ENCODE measurements around the gene KLC4. TPM values are rescaled to one million over a fixed set of nuclear protein-coding genes. Genes with fewer than 3 reads are reported as not detected.

The KLC4 gene
- total RNA-seq, 1 donor, result 17.7 TPM

- H4K20me1 ChIP-seq (ENCODE audit: insufficient read depth, low read length), result peaks cover 34% of the 10 kb centered on the region
- H3K4me3 ChIP-seq (ENCODE audit: insufficient read depth, low read length), result peak overlapping the region; percentile 27
- H3K9me3 ChIP-seq (ENCODE audit: low read depth, low read length), result no peaks in the 10 kb centered on the region
- peak overlapping the region; percentile 58 for H3K4me2 ChIP-seq (ENCODE audit: insufficient read depth, low read length)
- H3K4me1 ChIP-seq (ENCODE audit: insufficient read depth, low read length), result peaks cover 38% of the 10 kb centered on the region
- peaks cover 87% of the 10 kb centered on the region for H3K79me2 ChIP-seq (ENCODE audit: insufficient read depth, low read length)
- peak; percentile 86 for DNase-seq (ENCODE audit: insufficient read length, low spot score, missing footprints)
- H2AFZ ChIP-seq (ENCODE audit: low read length), result no peak overlapping the region
- TF ChIP-seq CTCF (IDR thresholded peaks at IDR 0.05; ENCODE audit: extremely low read depth, low read depth, low read length), result no peak
- peaks cover 49% of the 10 kb centered on the region for H3K36me3 ChIP-seq (ENCODE audit: insufficient read depth, low read length)
- no peaks in the 10 kb centered on the region for H3K27me3 ChIP-seq (ENCODE audit: insufficient read depth, low read length)
- peak overlapping the region; percentile 43 for H3K27ac ChIP-seq (ENCODE audit: low read depth, low read length)
Observed at GRCh38 chr6:43016176-43016942, 43.1 kb upstream of the KLC4 start.

- peak overlapping the region; percentile 27 for H3K4me3 ChIP-seq (ENCODE audit: insufficient read depth, low read length)
- H4K20me1 ChIP-seq (ENCODE audit: insufficient read depth, low read length), result peaks cover 32% of the 10 kb centered on the region
- H2AFZ ChIP-seq (ENCODE audit: low read length), result no peak overlapping the region
- H3K27me3 ChIP-seq (ENCODE audit: insufficient read depth, low read length), result no peaks in the 10 kb centered on the region
- H3K27ac ChIP-seq (ENCODE audit: low read depth, low read length), result peak overlapping the region; percentile 43
- H3K79me2 ChIP-seq (ENCODE audit: insufficient read depth, low read length), result peaks cover 85% of the 10 kb centered on the region
- peaks cover 44% of the 10 kb centered on the region for H3K36me3 ChIP-seq (ENCODE audit: insufficient read depth, low read length)
- peak overlapping the region; percentile 58 for H3K4me2 ChIP-seq (ENCODE audit: insufficient read depth, low read length)
- DNase-seq (ENCODE audit: insufficient read length, low spot score, missing footprints), result no peak
- peaks cover 38% of the 10 kb centered on the region for H3K4me1 ChIP-seq (ENCODE audit: insufficient read depth, low read length)
- TF ChIP-seq CTCF (IDR thresholded peaks at IDR 0.05; ENCODE audit: extremely low read depth, low read depth, low read length), result no peak
- H3K9me3 ChIP-seq (ENCODE audit: low read depth, low read length), result no peaks in the 10 kb centered on the region
Observed at GRCh38 chr6:43016943-43017334, 42.5 kb upstream of the KLC4 start.

GRCh38 chr6:43019152-43019551 is 40.3 kb upstream of the KLC4 start:
- peaks cover 39% of the 10 kb centered on the region for H4K20me1 ChIP-seq (ENCODE audit: insufficient read depth, low read length)
- H3K4me3 ChIP-seq (ENCODE audit: insufficient read depth, low read length), result no peak overlapping the region
- H3K4me1 ChIP-seq (ENCODE audit: insufficient read depth, low read length), result peaks cover 35% of the 10 kb centered on the region
- H3K36me3 ChIP-seq (ENCODE audit: insufficient read depth, low read length), result peaks cover 48% of the 10 kb centered on the region
- peaks cover 85% of the 10 kb centered on the region for H3K79me2 ChIP-seq (ENCODE audit: insufficient read depth, low read length)
- no peak for TF ChIP-seq CTCF (IDR thresholded peaks at IDR 0.05; ENCODE audit: extremely low read depth, low read depth, low read length)
- no peak overlapping the region for H3K4me2 ChIP-seq (ENCODE audit: insufficient read depth, low read length)
- no peaks in the 10 kb centered on the region for H3K9me3 ChIP-seq (ENCODE audit: low read depth, low read length)
- no peak overlapping the region for H3K27ac ChIP-seq (ENCODE audit: low read depth, low read length)
- H3K27me3 ChIP-seq (ENCODE audit: insufficient read depth, low read length), result no peaks in the 10 kb centered on the region
- H2AFZ ChIP-seq (ENCODE audit: low read length), result no peak overlapping the region
- peak; percentile 63 for DNase-seq (ENCODE audit: insufficient read length, low spot score, missing footprints)

GRCh38 chr6:43020052-43020705 is 39.3 kb upstream of the KLC4 start:
- TF ChIP-seq CTCF (IDR thresholded peaks at IDR 0.05; ENCODE audit: extremely low read depth, low read depth, low read length), result no peak
- H3K79me2 ChIP-seq (ENCODE audit: insufficient read depth, low read length), result peaks cover 84% of the 10 kb centered on the region
- H3K9me3 ChIP-seq (ENCODE audit: low read depth, low read length), result no peaks in the 10 kb centered on the region
- H3K4me1 ChIP-seq (ENCODE audit: insufficient read depth, low read length), result peaks cover 30% of the 10 kb centered on the region
- H3K27ac ChIP-seq (ENCODE audit: low read depth, low read length), result no peak overlapping the region
- H3K4me2 ChIP-seq (ENCODE audit: insufficient read depth, low read length), result no peak overlapping the region
- H4K20me1 ChIP-seq (ENCODE audit: insufficient read depth, low read length), result peaks cover 40% of the 10 kb centered on the region
- DNase-seq (ENCODE audit: insufficient read length, low spot score, missing footprints), result no peak
- H3K4me3 ChIP-seq (ENCODE audit: insufficient read depth, low read length), result no peak overlapping the region
- no peak overlapping the region for H2AFZ ChIP-seq (ENCODE audit: low read length)
- no peaks in the 10 kb centered on the region for H3K27me3 ChIP-seq (ENCODE audit: insufficient read depth, low read length)
- H3K36me3 ChIP-seq (ENCODE audit: insufficient read depth, low read length), result peaks cover 57% of the 10 kb centered on the region
